ENCODE measurements around the gene P3H2.

DNA sequence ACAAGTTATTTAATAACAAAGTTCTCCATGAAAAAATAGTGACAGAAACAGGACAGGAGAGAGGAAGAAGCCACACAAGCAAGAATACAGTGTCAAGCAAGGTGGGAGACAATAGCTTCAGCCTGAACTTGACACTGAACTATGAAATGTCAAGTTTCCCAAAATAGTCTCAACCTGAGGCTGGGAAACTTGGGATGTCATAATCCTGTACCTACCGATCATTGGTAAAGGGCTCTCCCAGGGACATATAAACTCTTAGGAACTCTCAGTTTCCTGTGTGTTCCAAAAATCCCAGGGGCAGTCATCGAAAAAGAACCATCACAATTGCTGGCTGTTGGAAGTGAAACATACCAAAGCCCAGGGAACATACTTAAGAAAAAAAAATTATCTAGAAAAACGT, 211.6 kb downstream of the P3H2 start:
- TF ChIP-seq POLR2A (IDR thresholded peaks at IDR 0.05) = no peak
- TF ChIP-seq, protein P1, sequence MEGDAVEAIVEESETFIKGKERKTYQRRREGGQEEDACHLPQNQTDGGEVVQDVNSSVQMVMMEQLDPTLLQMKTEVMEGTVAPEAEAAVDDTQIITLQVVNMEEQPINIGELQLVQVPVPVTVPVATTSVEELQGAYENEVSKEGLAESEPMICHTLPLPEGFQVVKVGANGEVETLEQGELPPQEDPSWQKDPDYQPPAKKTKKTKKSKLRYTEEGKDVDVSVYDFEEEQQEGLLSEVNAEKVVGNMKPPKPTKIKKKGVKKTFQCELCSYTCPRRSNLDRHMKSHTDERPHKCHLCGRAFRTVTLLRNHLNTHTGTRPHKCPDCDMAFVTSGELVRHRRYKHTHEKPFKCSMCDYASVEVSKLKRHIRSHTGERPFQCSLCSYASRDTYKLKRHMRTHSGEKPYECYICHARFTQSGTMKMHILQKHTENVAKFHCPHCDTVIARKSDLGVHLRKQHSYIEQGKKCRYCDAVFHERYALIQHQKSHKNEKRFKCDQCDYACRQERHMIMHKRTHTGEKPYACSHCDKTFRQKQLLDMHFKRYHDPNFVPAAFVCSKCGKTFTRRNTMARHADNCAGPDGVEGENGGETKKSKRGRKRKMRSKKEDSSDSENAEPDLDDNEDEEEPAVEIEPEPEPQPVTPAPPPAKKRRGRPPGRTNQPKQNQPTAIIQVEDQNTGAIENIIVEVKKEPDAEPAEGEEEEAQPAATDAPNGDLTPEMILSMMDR (IDR thresholded peaks at IDR 0.05) = no peak
